H9 (cell line): Measurements from ENCODE around the gene EPS15. TPM values are rescaled to one million over a fixed set of nuclear protein-coding genes. Genes with fewer than 3 reads are reported as not detected.

ENCODE experiments used
- DNase-seq: peaks from one replicate; pipeline ENCODE4 v3.0.0-alpha.2; 2017
- H2AFZ ChIP-seq: one replicate; pipeline ENCODE4 v1.6.1; 2013; ENCODE audit warnings: mild to moderate bottlenecking, low read length, control low read depth, moderate library complexity
- H2AK5ac ChIP-seq: 2 replicates; pipeline ENCODE4 v1.6.1; 2013; ENCODE audit warnings: low read length, control low read depth, mixed read lengths; ENCODE audit not compliant: insufficient read length
- H2BK120ac ChIP-seq: one replicate; pipeline ENCODE4 v1.6.1; 2013; ENCODE audit warnings: low read depth, mild to moderate bottlenecking, low read length, control low read depth, inconsistent platforms; ENCODE audit not compliant: poor library complexity, severe bottlenecking
- H2BK12ac ChIP-seq: 2 replicates; pipeline ENCODE4 v1.6.1; 2013; ENCODE audit warnings: low read length, control low read depth, mixed read lengths, low read depth; ENCODE audit not compliant: insufficient read length
- H2BK15ac ChIP-seq: 2 replicates; pipeline ENCODE4 v1.6.1; 2013; ENCODE audit warnings: low read depth, low read length, control low read depth
- H2BK20ac ChIP-seq: one replicate; pipeline ENCODE4 v1.6.1; 2013; ENCODE audit warnings: low read depth, mild to moderate bottlenecking, low read length, control low read depth, inconsistent platforms; ENCODE audit not compliant: poor library complexity, severe bottlenecking
- H2BK5ac ChIP-seq: 2 replicates; pipeline ENCODE4 v1.6.1; 2013; ENCODE audit warnings: low read length, control low read depth, mixed read lengths; ENCODE audit not compliant: insufficient read length
- H3K14ac ChIP-seq: 2 replicates; pipeline ENCODE4 v1.6.1; 2013; ENCODE audit warnings: low read length, control low read depth; ENCODE audit not compliant: insufficient read depth
- H3K18ac ChIP-seq: 2 replicates; pipeline ENCODE4 v1.6.1; 2013; ENCODE audit warnings: low read depth, mild to moderate bottlenecking, mixed read lengths, low read length, control low read depth; ENCODE audit not compliant: insufficient read length
- H3K23ac ChIP-seq: 2 replicates; pipeline ENCODE4 v1.6.1; 2013; ENCODE audit warnings: low read length, control low read depth, mixed read lengths, low read depth; ENCODE audit not compliant: insufficient read length
- H3K23me2 ChIP-seq: 2 replicates; pipeline ENCODE4 v1.6.1; 2013; ENCODE audit warnings: low read depth, mild to moderate bottlenecking, mixed read lengths, low read length, control low read depth; ENCODE audit not compliant: insufficient read length, poor library complexity, severe bottlenecking
- H3K27ac ChIP-seq: 2 replicates; pipeline ENCODE4 v1.5.1; 2013; ENCODE audit warnings: low read length, control low read depth, mixed read lengths, low read depth; ENCODE audit not compliant: insufficient read length
- H3K27me3 ChIP-seq: 2 replicates; pipeline ENCODE4 v1.6.1; 2013; ENCODE audit warnings: low read length, control low read depth, inconsistent platforms; ENCODE audit not compliant: insufficient read depth
- H3K4ac ChIP-seq: 2 replicates; pipeline ENCODE4 v1.6.1; 2013; ENCODE audit warnings: low read depth, mild to moderate bottlenecking, control low read depth, inconsistent platforms, low read length, moderate library complexity
- H3K4me1 ChIP-seq: 2 replicates; pipeline ENCODE4 v1.6.1; 2013; ENCODE audit warnings: low read length, control low read depth, inconsistent platforms; ENCODE audit not compliant: insufficient read depth
- H3K4me2 ChIP-seq: 2 replicates; pipeline ENCODE4 v1.6.1; 2013; ENCODE audit warnings: low read length, control low read depth, mixed read lengths; ENCODE audit not compliant: insufficient read length, insufficient read depth
- H3K56ac ChIP-seq: 2 replicates; pipeline ENCODE4 v1.6.1; 2013; ENCODE audit warnings: low read depth, mild to moderate bottlenecking, mixed read lengths, low read length, control low read depth; ENCODE audit not compliant: insufficient read length
- H3K79me1 ChIP-seq: 2 replicates; pipeline ENCODE4 v1.6.1; 2013; ENCODE audit warnings: low read depth, mild to moderate bottlenecking, moderate library complexity, low read length, control low read depth, inconsistent platforms; ENCODE audit not compliant: insufficient read depth, poor library complexity, severe bottlenecking
- H3K79me2 ChIP-seq: 2 replicates; pipeline ENCODE4 v1.6.1; 2013; ENCODE audit warnings: low read length, control low read depth, inconsistent platforms; ENCODE audit not compliant: insufficient read depth
- H3K9ac ChIP-seq: 2 replicates; pipeline ENCODE4 v1.6.1; 2013; ENCODE audit warnings: low read length, control low read depth, mixed read lengths; ENCODE audit not compliant: insufficient read length; ENCODE audit errors: extremely low read depth
- H3K9me3 ChIP-seq: one replicate; pipeline ENCODE4 v1.6.1; 2013; ENCODE audit warnings: low read depth, low read length, inconsistent platforms; ENCODE audit not compliant: control insufficient read depth
- H3T11ph ChIP-seq: one replicate; pipeline ENCODE4 v1.6.1; 2013; ENCODE audit warnings: mild to moderate bottlenecking, low read length, control low read depth, inconsistent platforms
- H4K20me1 ChIP-seq: one replicate; pipeline ENCODE4 v1.6.1; 2013; ENCODE audit not compliant: control insufficient read depth, insufficient read length, insufficient read depth
- H4K5ac ChIP-seq: 2 replicates; pipeline ENCODE4 v1.6.1; 2013; ENCODE audit warnings: low read depth, mild to moderate bottlenecking, mixed read lengths, low read length, control low read depth; ENCODE audit not compliant: insufficient read length
- H4K8ac ChIP-seq: replicated peaks from 2 replicates; pipeline ENCODE4 v1.6.1; 2013; ENCODE audit warnings: low read length, control low read depth, mixed read lengths, low read depth; ENCODE audit not compliant: insufficient read length
- H4K91ac ChIP-seq: 2 replicates; pipeline ENCODE4 v1.6.1; 2013; ENCODE audit warnings: low read depth, mild to moderate bottlenecking, moderate library complexity, mixed read lengths, low read length, control low read depth; ENCODE audit not compliant: insufficient read length
- H3K27ac Mint-ChIP-seq, 3 experiments: 2 replicates in 2 of 3; 3 replicates in 1 of 3; pipeline ENCODE4 v1.8.0; 2020 to 2021; ENCODE audit warnings: mixed read lengths in 3 of 3, mild to moderate bottlenecking in 1 of 3, moderate library complexity in 1 of 3
- H3K27me3 Mint-ChIP-seq: 2 replicates; pipeline ENCODE4 v1.8.0; 2021; ENCODE audit warnings: low read depth, mild to moderate bottlenecking, moderate library complexity, mixed read lengths
- H3K36me3 Mint-ChIP-seq, 3 experiments: 2 replicates in 2 of 3; 3 replicates in 1 of 3; pipeline ENCODE4 v1.8.0; 2020 to 2021; ENCODE audit warnings: low read depth in 3 of 3, mixed read lengths in 3 of 3; ENCODE audit not compliant: insufficient read depth in 1 of 3
- H3K4me1 Mint-ChIP-seq, 2 experiments: 2 replicates each; pipeline ENCODE4 v1.8.0; 2020; ENCODE audit warnings: mixed read lengths in 2 of 2
- H3K4me3 Mint-ChIP-seq, 2 experiments: 2 replicates in 1 of 2; 3 replicates in 1 of 2; pipeline ENCODE4 v1.8.0; 2020 to 2021; ENCODE audit warnings: mild to moderate bottlenecking in 2 of 2, mixed read lengths in 2 of 2, moderate library complexity in 1 of 2
- H3K9me3 Mint-ChIP-seq, 2 experiments: 2 replicates in 1 of 2; 3 replicates in 1 of 2; pipeline ENCODE4 v1.8.0; 2020; ENCODE audit warnings: mild to moderate bottlenecking in 2 of 2, mixed read lengths in 2 of 2, moderate library complexity in 1 of 2
- CTCF ChIP-seq: fragments of 200-600 bp; sonication (generic); conservative IDR thresholded peaks from 3 replicates; pipeline ENCODE4 v1.8.0; 2021; ENCODE audit warnings: antibody characterized with exemption, mild to moderate bottlenecking
- WGBS: extraction: QIAGEN DNeasy Blood & Tissue Kit; methylation state at CpG from one replicate; pipeline ENCODE4 v1.1.7; 2013; ENCODE audit warnings: missing lambda C conversion rate, low lambda C conversion rate, mixed read lengths; ENCODE audit not compliant: insufficient read length; ENCODE audit errors: extremely low coverage; 5-methylcytosine and 5-hydroxymethylcytosine counted together
- total RNA-seq: library from RNA; stranded (reverse); gene quantifications from 2 replicates; pipeline ENCODE4 v1.2.1, GENCODE V29; 2021

EPS15 gene
- total RNA-seq, 1 experiment from 2014 or later = 44.1 TPM

- H2BK12ac ChIP-seq = no peak overlapping the region
- no peak overlapping the region for H4K5ac ChIP-seq
- H3K23me2 ChIP-seq = no peaks in the 10 kb centered on the region
- H4K20me1 ChIP-seq = no peaks in the 10 kb centered on the region
- H2BK5ac ChIP-seq = no peak overlapping the region
- H3K9ac ChIP-seq = no peak overlapping the region
- DNase-seq = no peak
- WGBS = no CpG with 5 or more reads among the region's 9 CpGs
- H3K79me2 ChIP-seq = no peaks in the 10 kb centered on the region
- H3K9me3 ChIP-seq = no peaks in the 10 kb centered on the region
- no peak overlapping the region for H2BK15ac ChIP-seq
- no peak overlapping the region for H2AFZ ChIP-seq
- H2AK5ac ChIP-seq = no peak overlapping the region
- no peaks in the 10 kb centered on the region for H3K79me1 ChIP-seq
- no peak overlapping the region for H3K4me2 ChIP-seq
- no peaks in the 10 kb centered on the region for H3K27me3 ChIP-seq
- Mint-ChIP-seq H3K36me3 (no peaks in the 10 kb centered on the region), H3K4me1 (peaks cover 16 to 19% of the 10 kb centered on the region in 2 experiments), H3K9me3 (no peaks in the 10 kb centered on the region), H3K27me3 (no peaks in the 10 kb centered on the region), H3K4me3 (no peak overlapping the region), H3K27ac (peak overlapping the region in 1 of 3 experiments; percentile 63; a peak in 3 of 7 replicates)
- no peak overlapping the region for H3K18ac ChIP-seq
- no peak overlapping the region for H3K23ac ChIP-seq
- H3K27ac ChIP-seq = no peak overlapping the region
- H3T11ph ChIP-seq = no peak overlapping the region
- H3K14ac ChIP-seq = no peak overlapping the region
- no peaks in the 10 kb centered on the region for H3K4me1 ChIP-seq
- TF ChIP-seq CTCF = no peak
- H4K8ac ChIP-seq = no peak overlapping the region
- H3K4ac ChIP-seq = no peak overlapping the region
- H2BK120ac ChIP-seq = no peak overlapping the region
- no peak overlapping the region for H4K91ac ChIP-seq
- no peak overlapping the region for H3K56ac ChIP-seq
- no peak overlapping the region for H2BK20ac ChIP-seq
Observed at GRCh38 chr1:51316113-51316845, 202.8 kb downstream of the EPS15 start.
